Liver (tissue), 9 donors: ENCODE data around the gene BMP6. TPM values are rescaled to one million over a fixed set of nuclear protein-coding genes. Genes with fewer than 3 reads are reported as not detected.

Experiments
- DNase-seq: peaks from one replicate; pipeline ENCODE4 v3.0.0-alpha.2; 2017; ENCODE audit warnings: low spot score
- H3K27ac ChIP-seq, 2 donors: one replicate each; pipeline ENCODE4 v1.7.0; 2013; ENCODE audit warnings: inconsistent platforms in 2 of 2, low read length in 2 of 2, control low read depth in 1 of 2, low read depth in 1 of 2, mild to moderate bottlenecking in 1 of 2
- H3K27me3 ChIP-seq, 4 donors: one replicate each; pipeline versions ENCODE4 v1.6.1 to v1.7.0; 2013; ENCODE audit warnings: low read length in 3 of 4, inconsistent platforms in 1 of 4, mild to moderate bottlenecking in 1 of 4, moderate library complexity in 1 of 4; ENCODE audit not compliant: control insufficient read depth in 4 of 4, insufficient read depth in 4 of 4
- H3K36me3 ChIP-seq, 4 donors: one replicate each; pipeline versions ENCODE4 v1.6.1 to v1.7.0; 2013; ENCODE audit warnings: low read length in 3 of 4, mild to moderate bottlenecking in 3 of 4, low read depth in 1 of 4, moderate library complexity in 1 of 4; ENCODE audit not compliant: control insufficient read depth in 4 of 4, insufficient read depth in 3 of 4
- H3K4me1 ChIP-seq, 4 donors: one replicate each; pipeline versions ENCODE4 v1.6.1 to v1.7.0; 2013; ENCODE audit warnings: low read length in 3 of 4, mild to moderate bottlenecking in 3 of 4, moderate library complexity in 1 of 4; ENCODE audit not compliant: control insufficient read depth in 4 of 4, insufficient read depth in 4 of 4
- H3K4me3 ChIP-seq, 3 donors: one replicate each; pipeline versions ENCODE4 v1.6.1 to v1.7.0; 2013; ENCODE audit warnings: low read length in 3 of 3, control low read depth in 1 of 3, low read depth in 1 of 3, mild to moderate bottlenecking in 1 of 3
- H3K9ac ChIP-seq, 2 donors: one replicate each; pipeline ENCODE4 v1.7.0; 2013; ENCODE audit warnings: low read length in 2 of 2, mild to moderate bottlenecking in 2 of 2, moderate library complexity in 2 of 2, control low read depth in 1 of 2, low read depth in 1 of 2
- H3K9me3 ChIP-seq, 4 donors: one replicate each; pipeline versions ENCODE4 v1.6.1 to v1.7.0; 2013; ENCODE audit warnings: low read length in 3 of 4; ENCODE audit not compliant: control insufficient read depth in 4 of 4
- CTCF ChIP-seq: fragments of 150-350 bp; IDR thresholded peaks from 2 replicates; pipeline ENCODE4 v1.5.1; 2017; ENCODE audit warnings: improper control_type of control experiment, low read depth, low read length; ENCODE audit not compliant: missing input control
- FOXA2 ChIP-seq: IDR thresholded peaks from 2 replicates; pipeline ENCODE4 v1.6.1; 2016; ENCODE audit warnings: antibody characterized with exemption
- GABPA ChIP-seq, 2 donors: IDR thresholded peaks in 1 of 2; conservative IDR thresholded peaks in 1 of 2; 2 replicates each; pipeline ENCODE4 v1.6.1; 2016; ENCODE audit warnings: antibody characterized with exemption in 2 of 2, mild to moderate bottlenecking in 1 of 2, moderate library complexity in 1 of 2
- HNF4G ChIP-seq: IDR thresholded peaks from 2 replicates; pipeline ENCODE4 v1.6.1; 2016; ENCODE audit warnings: antibody characterized with exemption
- MAX ChIP-seq: IDR thresholded peaks from 2 replicates; pipeline ENCODE4 v1.6.1; 2016; ENCODE audit warnings: antibody characterized with exemption
- NR2F2 ChIP-seq: IDR thresholded peaks from 2 replicates; pipeline ENCODE4 v1.6.1; 2016; ENCODE audit warnings: antibody characterized with exemption
- RAD21 ChIP-seq, 2 donors: IDR thresholded peaks; 2 replicates each; pipeline ENCODE4 v1.6.1; 2016; ENCODE audit warnings: antibody characterized with exemption in 2 of 2, mild to moderate bottlenecking in 2 of 2
- REST ChIP-seq: IDR thresholded peaks from 2 replicates; pipeline ENCODE4 v1.6.1; 2016; ENCODE audit warnings: antibody characterized with exemption, mild to moderate bottlenecking
- RXRA ChIP-seq, 2 donors: IDR thresholded peaks; 2 replicates each; pipeline ENCODE4 v1.6.1; 2017 to 2018; ENCODE audit warnings: antibody characterized with exemption in 2 of 2, mild to moderate bottlenecking in 1 of 2
- SP1 ChIP-seq: IDR thresholded peaks from 2 replicates; pipeline ENCODE4 v1.6.1; 2018; ENCODE audit warnings: antibody characterized with exemption, mild to moderate bottlenecking
- TAF1 ChIP-seq: conservative IDR thresholded peaks from 2 replicates; pipeline ENCODE4 v1.6.1; 2016; ENCODE audit warnings: antibody characterized with exemption, mild to moderate bottlenecking
- YY1 ChIP-seq: IDR thresholded peaks from 2 replicates; pipeline ENCODE4 v1.6.1; 2016; ENCODE audit warnings: antibody characterized with exemption, mild to moderate bottlenecking
- WGBS: extraction: QIAGEN DNeasy Blood & Tissue Kit; methylation state at CpG from one replicate; pipeline ENCODE4 v1.1.7; 2013; 5-methylcytosine and 5-hydroxymethylcytosine counted together
- polyA plus RNA-seq, 2 donors: library from polyadenylated mRNA; stranded (reverse) in 1 of 2; unstranded in 1 of 2; fragments of 200-250 nt in 1 of 2; fragments of >200 nt in 1 of 2; fragmentation: Nextera tagmentation in 1 of 2; extraction: Ambion mirVana in 1 of 2; gene quantifications; one replicate each; pipeline versions ENCODE4 v1.2.1 to v1.2.3, GENCODE V29; 2013 to 2015
- total RNA-seq, 2 donors: library from RNA; depleted of rRNA; stranded (reverse); fragments of >200 nt; gene quantifications; one replicate each; pipeline ENCODE4 v1.2.3, GENCODE V29; 2014
- TF ChIP-seq, protein P1 (sequence below): IDR thresholded peaks from 2 replicates; pipeline ENCODE4 v1.6.1; 2016; ENCODE audit warnings: antibody characterized with exemption
- TF ChIP-seq, protein P2 (sequence below): IDR thresholded peaks from 2 replicates; pipeline ENCODE4 v1.6.1; 2016; ENCODE audit warnings: antibody characterized with exemption
- donor health status: healthy.
- donor health status: healthy.
- donor health status: healthy.
- donor health status: healthy.
- donor health status: healthy.

Gene BMP6
- total and polyA plus RNA-seq, 4 donors = 0.57 to 5.9 (median 2.3) TPM

GRCh38 chr6:7859591-7859990 is 133.7 kb downstream of the BMP6 start:
- no peak for DNase-seq
- 62% methylated on average over 6 of the region's 6 CpGs for WGBS
- Histone ChIP-seq H3K27me3 (no peaks in the 10 kb centered on the region), H3K4me1 (no peaks in the 10 kb centered on the region), H3K27ac (no peak overlapping the region), H3K9ac (no peak overlapping the region), H3K9me3 (no peaks in the 10 kb centered on the region), H3K36me3 (no peaks in the 10 kb centered on the region), H3K4me3 (no peak overlapping the region)
- TF ChIP-seq YY1 = no peak
- no peak for TF ChIP-seq SP1
- TF ChIP-seq, protein P1, sequence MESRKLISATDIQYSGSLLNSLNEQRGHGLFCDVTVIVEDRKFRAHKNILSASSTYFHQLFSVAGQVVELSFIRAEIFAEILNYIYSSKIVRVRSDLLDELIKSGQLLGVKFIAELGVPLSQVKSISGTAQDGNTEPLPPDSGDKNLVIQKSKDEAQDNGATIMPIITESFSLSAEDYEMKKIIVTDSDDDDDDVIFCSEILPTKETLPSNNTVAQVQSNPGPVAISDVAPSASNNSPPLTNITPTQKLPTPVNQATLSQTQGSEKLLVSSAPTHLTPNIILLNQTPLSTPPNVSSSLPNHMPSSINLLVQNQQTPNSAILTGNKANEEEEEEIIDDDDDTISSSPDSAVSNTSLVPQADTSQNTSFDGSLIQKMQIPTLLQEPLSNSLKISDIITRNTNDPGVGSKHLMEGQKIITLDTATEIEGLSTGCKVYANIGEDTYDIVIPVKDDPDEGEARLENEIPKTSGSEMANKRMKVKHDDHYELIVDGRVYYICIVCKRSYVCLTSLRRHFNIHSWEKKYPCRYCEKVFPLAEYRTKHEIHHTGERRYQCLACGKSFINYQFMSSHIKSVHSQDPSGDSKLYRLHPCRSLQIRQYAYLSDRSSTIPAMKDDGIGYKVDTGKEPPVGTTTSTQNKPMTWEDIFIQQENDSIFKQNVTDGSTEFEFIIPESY = no peak
- no peak for TF ChIP-seq CTCF
- no peak for TF ChIP-seq RXRA (IDR thresholded peaks at IDR 0.05)
- TF ChIP-seq, protein P2, sequence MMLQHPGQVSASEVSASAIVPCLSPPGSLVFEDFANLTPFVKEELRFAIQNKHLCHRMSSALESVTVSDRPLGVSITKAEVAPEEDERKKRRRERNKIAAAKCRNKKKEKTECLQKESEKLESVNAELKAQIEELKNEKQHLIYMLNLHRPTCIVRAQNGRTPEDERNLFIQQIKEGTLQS = no peak
- TF ChIP-seq GABPA (IDR thresholded peaks at IDR 0.05 in 1 of 2, conservative IDR thresholded peaks at IDR 0.05 in 1 of 2) = no peak
- no peak for TF ChIP-seq MAX
- TF ChIP-seq HNF4G = no peak
- no peak for TF ChIP-seq FOXA2
- TF ChIP-seq NR2F2 = no peak

DNA sequence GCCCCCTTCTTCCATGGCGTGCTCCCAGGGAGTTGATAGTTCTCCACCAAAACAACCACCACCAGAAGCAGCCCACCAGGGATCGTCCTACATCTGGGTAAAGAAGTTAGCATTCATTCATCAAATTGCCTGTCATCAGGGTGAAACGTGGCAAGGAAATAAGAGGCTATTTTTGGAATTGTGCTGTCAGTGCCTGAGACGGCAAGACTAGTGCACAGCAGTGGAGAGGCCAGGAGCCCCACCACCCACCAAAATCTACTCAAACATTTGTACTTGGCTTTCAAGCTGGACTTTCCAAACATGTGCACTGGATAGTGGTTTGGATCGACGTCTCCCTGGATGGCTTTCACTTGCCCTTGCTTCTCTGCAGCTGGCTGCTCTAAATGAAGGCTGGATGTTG is 139.9 kb downstream of the BMP6 start:
- no peaks in the 10 kb centered on the region for H3K4me1 ChIP-seq
- no peak for DNase-seq
- no peak overlapping the region for H3K4me3 ChIP-seq
- H3K36me3 ChIP-seq = no peaks in the 10 kb centered on the region
- H3K27me3 ChIP-seq = no peaks in the 10 kb centered on the region
- H3K9me3 ChIP-seq = peaks cover 0 to 2% (median 0%) of the 10 kb centered on the region in 4 donors
- H3K27ac ChIP-seq = no peak overlapping the region
- WGBS = 69% methylated on average over 6 of the region's 6 CpGs
- TF ChIP-seq FOXA2 = no peak
- no peak for TF ChIP-seq CTCF
- TF ChIP-seq, protein P1 = no peak
- TF ChIP-seq, protein P2 = no peak
- no peak for TF ChIP-seq TAF1
- no peak for TF ChIP-seq NR2F2
- no peak for TF ChIP-seq YY1
- TF ChIP-seq REST = no peak
- TF ChIP-seq RAD21 (IDR thresholded peaks at IDR 0.05) = no peak
- no peak for TF ChIP-seq GABPA (IDR thresholded peaks at IDR 0.05 in 1 of 2, conservative IDR thresholded peaks at IDR 0.05 in 1 of 2)
- H3K9ac ChIP-seq = no peak overlapping the region
